Subcutaneous abdominal adipose tissue (tissue), 5 donors: ENCODE measurements around the gene PXDN.

ENCODE experiments used
- H3K27ac ChIP-seq: one replicate; pipeline ENCODE4 v1.7.0; 2013; ENCODE audit warnings: low read depth, mild to moderate bottlenecking, inconsistent platforms, low read length, moderate library complexity
- H3K27me3 ChIP-seq, 5 donors: one replicate each; pipeline ENCODE4 v1.7.0; 2013; ENCODE audit warnings: low read length in 5 of 5, inconsistent platforms in 1 of 5; ENCODE audit not compliant: control insufficient read depth in 5 of 5, insufficient read depth in 4 of 5
- H3K36me3 ChIP-seq, 5 donors: one replicate each; pipeline ENCODE4 v1.7.0; 2013; ENCODE audit warnings: low read length in 5 of 5; ENCODE audit not compliant: control insufficient read depth in 5 of 5, insufficient read depth in 5 of 5
- H3K4me1 ChIP-seq, 5 donors: one replicate each; pipeline ENCODE4 v1.7.0; 2013; ENCODE audit warnings: low read length in 5 of 5, mild to moderate bottlenecking in 3 of 5, moderate library complexity in 1 of 5; ENCODE audit not compliant: control insufficient read depth in 5 of 5, insufficient read depth in 5 of 5
- H3K4me3 ChIP-seq, 5 donors: one replicate each; pipeline ENCODE4 v1.7.0; 2013; ENCODE audit warnings: low read length in 5 of 5, low read depth in 1 of 5
- H3K9ac ChIP-seq, 5 donors: one replicate each; pipeline ENCODE4 v1.7.0; 2013; ENCODE audit warnings: low read length in 5 of 5, mild to moderate bottlenecking in 4 of 5, moderate library complexity in 3 of 5
- H3K9me3 ChIP-seq, 5 donors: one replicate each; pipeline ENCODE4 v1.7.0; 2013; ENCODE audit warnings: low read length in 5 of 5; ENCODE audit not compliant: control insufficient read depth in 5 of 5
- donor health status: healthy.
- donor health status: healthy.
- donor health status: healthy.
- donor health status: healthy.
- donor health status: healthy.

PXDN gene

GRCh38 chr2:1651121-1652033 lies 92.9 kb downstream of the PXDN start:
- no peak overlapping the region for H3K4me3 ChIP-seq
- peak overlapping the region in 1 of 5 donors; percentile 12 for H3K9ac ChIP-seq
- H3K27me3 ChIP-seq, result no peaks in the 10 kb centered on the region
- H3K9me3 ChIP-seq, result no peaks in the 10 kb centered on the region
- peaks cover 0 to 55% (median 43%) of the 10 kb centered on the region in 5 donors for H3K36me3 ChIP-seq
- H3K4me1 ChIP-seq, result peaks cover 17 to 64% (median 47%) of the 10 kb centered on the region in 5 donors
- H3K27ac ChIP-seq, result peak overlapping the region; percentile 98

- Histone ChIP-seq H3K27ac (peak overlapping the region; percentile 98), H3K36me3 (peaks cover 2 to 65% (median 51%) of the 10 kb centered on the region in 5 donors), H3K4me1 (peaks cover 17 to 65% (median 50%) of the 10 kb centered on the region in 5 donors), H3K9me3 (no peaks in the 10 kb centered on the region), H3K27me3 (no peaks in the 10 kb centered on the region), H3K9ac (no peak overlapping the region), H3K4me3 (no peak overlapping the region)
Observed at GRCh38 chr2:1650085-1650872, 94.0 kb downstream of the PXDN start.

DNA sequence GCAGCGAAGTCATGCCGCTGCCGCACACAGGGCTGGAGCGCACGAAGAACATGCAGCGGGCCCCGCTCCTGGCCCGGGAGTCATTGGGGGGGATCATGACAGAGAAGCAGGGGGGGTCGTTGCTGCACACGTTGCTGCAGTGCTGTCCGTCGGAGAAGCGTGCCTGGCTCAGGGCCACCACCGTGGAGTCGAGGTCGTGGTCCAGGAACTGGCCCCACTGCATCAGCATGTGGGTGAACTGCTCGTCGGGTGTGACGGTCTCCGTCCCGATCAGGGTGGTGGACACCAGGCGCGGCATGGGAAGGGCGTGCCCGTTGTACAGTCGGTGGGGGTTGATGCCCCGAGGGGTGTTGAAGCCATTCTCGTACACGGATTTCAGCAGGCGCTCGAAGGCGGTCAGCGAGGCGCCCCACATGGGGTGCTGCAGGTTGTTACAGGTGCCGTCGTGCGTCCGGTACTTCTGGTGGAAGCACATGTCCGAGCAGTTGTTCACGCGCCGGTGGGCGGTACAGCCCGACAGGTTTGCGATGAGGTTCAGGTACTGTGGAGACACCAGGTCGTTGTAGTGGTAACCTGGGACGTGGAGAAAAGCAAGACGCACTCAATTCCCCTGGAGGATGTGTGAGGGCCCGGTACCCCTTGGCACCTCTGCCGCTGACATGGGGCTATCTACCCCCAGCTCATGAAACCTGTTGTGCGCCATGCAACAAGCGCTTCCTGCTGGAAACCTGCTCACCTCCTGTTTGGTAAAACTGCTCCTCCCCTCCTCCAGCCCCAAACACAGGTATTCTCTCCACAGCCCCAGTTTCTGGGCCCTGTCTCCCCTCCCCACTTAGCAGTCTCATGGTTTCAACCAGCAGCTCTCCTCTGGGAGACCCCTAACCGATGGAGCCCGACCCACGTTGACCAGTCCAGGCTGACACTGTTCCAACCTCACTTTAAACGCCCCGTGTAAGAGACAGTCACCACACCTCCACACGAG lies 94.9 kb downstream of the PXDN start:
- no peaks in the 10 kb centered on the region for H3K27me3 ChIP-seq
- H3K9ac ChIP-seq, result no peak overlapping the region
- no peak overlapping the region for H3K4me3 ChIP-seq
- peaks cover 3 to 64% (median 54%) of the 10 kb centered on the region in 5 donors for H3K36me3 ChIP-seq
- no peaks in the 10 kb centered on the region for H3K9me3 ChIP-seq
- H3K4me1 ChIP-seq, result peaks cover 17 to 57% (median 44%) of the 10 kb centered on the region in 5 donors
- H3K27ac ChIP-seq, result no peak overlapping the region

- Histone ChIP-seq H3K4me1 (peaks cover 14 to 48% (median 36%) of the 10 kb centered on the region in 5 donors), H3K36me3 (peaks cover 6 to 72% (median 60%) of the 10 kb centered on the region in 5 donors), H3K4me3 (no peak overlapping the region), H3K9ac (no peak overlapping the region), H3K27ac (peak overlapping the region; percentile 60), H3K9me3 (no peaks in the 10 kb centered on the region), H3K27me3 (no peaks in the 10 kb centered on the region)
Observed at GRCh38 chr2:1648241-1649102, 95.8 kb downstream of the PXDN start.

DNA sequence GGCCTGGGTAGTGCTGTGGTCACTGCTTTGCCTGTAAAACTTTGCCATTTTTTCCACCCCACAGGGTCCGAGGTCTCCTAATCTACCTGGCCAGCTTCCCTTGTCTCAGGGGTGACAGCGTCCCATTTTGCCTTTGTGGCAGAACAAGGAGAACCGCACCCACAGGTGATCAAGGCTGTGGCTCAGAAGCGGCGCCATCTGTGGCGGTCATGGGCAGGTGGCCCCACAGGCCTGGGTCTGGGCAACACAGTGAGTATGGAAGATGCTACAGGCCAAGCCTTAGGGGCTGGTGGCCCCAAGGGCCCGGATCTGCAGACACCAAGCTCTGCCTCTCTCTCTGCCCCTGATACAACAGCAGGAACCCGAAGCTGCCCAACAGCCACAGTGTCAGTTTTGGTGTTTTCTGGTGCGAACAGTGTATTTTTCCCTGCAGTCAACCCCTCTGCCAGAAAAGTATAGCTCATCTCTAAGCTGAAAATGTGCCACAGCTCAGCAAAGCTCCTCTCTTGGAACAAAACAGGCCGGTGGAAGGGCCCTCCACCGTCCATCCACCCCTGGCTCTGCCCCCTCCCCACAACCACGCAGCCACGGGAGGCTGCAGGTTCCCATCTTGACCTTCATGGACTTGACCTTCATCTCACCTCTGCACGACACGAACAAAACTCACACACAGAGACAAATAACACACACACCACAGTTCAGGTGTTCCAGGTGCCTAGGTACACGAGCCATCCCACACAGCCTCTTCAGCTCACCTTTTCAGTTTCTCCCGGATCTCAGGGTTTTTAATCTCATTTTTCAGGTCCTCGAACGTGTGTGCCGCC lies 96.7 kb downstream of the PXDN start:
- Histone ChIP-seq H3K4me1 (peaks cover 6 to 46% (median 30%) of the 10 kb centered on the region in 5 donors), H3K9ac (no peak overlapping the region), H3K36me3 (peaks cover 6 to 81% (median 68%) of the 10 kb centered on the region in 5 donors), H3K4me3 (no peak overlapping the region), H3K9me3 (no peaks in the 10 kb centered on the region), H3K27me3 (no peaks in the 10 kb centered on the region), H3K27ac (peak overlapping the region; percentile 60)

GRCh38 chr2:1645761-1646476 lies 98.4 kb downstream of the PXDN start:
- Histone ChIP-seq H3K27ac (peak overlapping the region; percentile 60), H3K4me3 (no peak overlapping the region), H3K36me3 (peaks cover 6 to 81% (median 68%) of the 10 kb centered on the region in 5 donors), H3K9ac (peak overlapping the region in 1 of 5 donors; percentile 34), H3K27me3 (no peaks in the 10 kb centered on the region), H3K4me1 (peaks cover 0 to 38% (median 18%) of the 10 kb centered on the region in 5 donors), H3K9me3 (no peaks in the 10 kb centered on the region)

- H3K4me1 ChIP-seq, result peaks cover 0 to 36% (median 12%) of the 10 kb centered on the region in 5 donors
- no peak overlapping the region for H3K4me3 ChIP-seq
- H3K36me3 ChIP-seq, result peaks cover 6 to 80% (median 69%) of the 10 kb centered on the region in 5 donors
- H3K9ac ChIP-seq, result no peak overlapping the region
- H3K27me3 ChIP-seq, result no peaks in the 10 kb centered on the region
- peak overlapping the region; percentile 23 for H3K27ac ChIP-seq
- no peaks in the 10 kb centered on the region for H3K9me3 ChIP-seq
Observed at GRCh38 chr2:1644427-1644826, 99.9 kb downstream of the PXDN start.
